COR-L47 (cell line): ENCODE results near the gene ADARB2.
"Not testable (repeated sequence)": the region's sequence is repeated elsewhere in the genome, so short reads cannot be mapped to it uniquely, and the experiment has no call there.

Experiments
- DNase-seq: peaks from one replicate; lab custom pipeline; 2025; lab: John Stamatoyannopoulos, UW

Gene ADARB2

GRCh38 chr10:1347962-1348772 is 389.2 kb downstream of the ADARB2 start:
- no peak for DNase-seq

GRCh38 chr10:1347525-1347924 is 389.8 kb downstream of the ADARB2 start:
- DNase-seq = no peak

- DNase-seq = no peak
Measured at GRCh38 chr10:1346201-1346600, 391.1 kb downstream of the ADARB2 start.

- DNase-seq = no peak
Measured at GRCh38 chr10:1345368-1345767, 392.0 kb downstream of the ADARB2 start.

GRCh38 chr10:1344846-1345245 is 392.5 kb downstream of the ADARB2 start:
- no peak for DNase-seq

GRCh38 chr10:1344408-1344807 is 392.9 kb downstream of the ADARB2 start:
- no peak for DNase-seq

GRCh38 chr10:1343176-1343575 is 394.1 kb downstream of the ADARB2 start:
- DNase-seq = no peak

GRCh38 chr10:1341052-1341451 is 396.3 kb downstream of the ADARB2 start:
- not testable (repeated sequence) for DNase-seq

- DNase-seq = no peak
Measured at GRCh38 chr10:1339396-1339795, 397.9 kb downstream of the ADARB2 start.

GRCh38 chr10:1335642-1336041 is 401.7 kb downstream of the ADARB2 start:
- no peak for DNase-seq

GRCh38 chr10:1333981-1334380 is 403.3 kb downstream of the ADARB2 start:
- DNase-seq = no peak

- no peak for DNase-seq
Measured at GRCh38 chr10:1331560-1331959, 405.8 kb downstream of the ADARB2 start.

- DNase-seq = no peak
Measured at GRCh38 chr10:1329622-1330021, 407.7 kb downstream of the ADARB2 start.

GRCh38 chr10:1328981-1329614 is 408.2 kb downstream of the ADARB2 start:
- no peak for DNase-seq

- DNase-seq = no peak
Measured at GRCh38 chr10:1328161-1328823, 409.0 kb downstream of the ADARB2 start.

GRCh38 chr10:1327759-1328158 is 409.6 kb downstream of the ADARB2 start:
- DNase-seq = no peak

GRCh38 chr10:1326514-1326913 is 410.8 kb downstream of the ADARB2 start:
- DNase-seq = not testable (repeated sequence)

GRCh38 chr10:1324903-1325302 is 412.4 kb downstream of the ADARB2 start:
- DNase-seq = no peak

- no peak for DNase-seq
Measured at GRCh38 chr10:1323951-1324350, 413.4 kb downstream of the ADARB2 start.

GRCh38 chr10:1320739-1321320 is 416.5 kb downstream of the ADARB2 start:
- no peak for DNase-seq

GRCh38 chr10:1316809-1317143 is 420.5 kb downstream of the ADARB2 start:
- DNase-seq = no peak

- DNase-seq = no peak
Measured at GRCh38 chr10:1316121-1316808, 421.1 kb downstream of the ADARB2 start.
